H1 (cell line): ENCODE results near the gene MMP25. TPM values are rescaled to one million over a fixed set of nuclear protein-coding genes. Genes with fewer than 3 reads are reported as not detected.

Source experiments
- CTCF ChIA-PET: fragments of 300-600 bp; sonication (Branson Sonifier 250); formaldehyde crosslinking; loops from one replicate; lab custom pipeline; 2021; ENCODE audit not compliant: partially characterized antibody; lab: Charles Lee
- POLR2A ChIA-PET: fragments of 300-600 bp; sonication (Branson Sonifier 250); formaldehyde crosslinking; loops from one replicate; lab custom pipeline; 2021; ENCODE audit warnings: inconsistent platforms; ENCODE audit not compliant: partially characterized antibody; lab: Charles Lee
- DNase-seq, 2 experiments: peaks; one replicate each; pipeline versions ENCODE4 v3.0.0 to v3.0.0-alpha.2; 2010 to 2022; ENCODE audit warnings: low spot score in 2 of 2, low read depth in 1 of 2, mixed read lengths in 1 of 2
- FAIRE-seq: peaks from 2 replicates; lab custom pipeline; 2011; peaks lifted over from hg19 to GRCh38; lab: Jason Lieb, UNC
- H2AFZ ChIP-seq: 2 replicates; pipeline ENCODE4 v1.8.1; 2012; ENCODE audit warnings: low read length, inconsistent platforms
- H2AK5ac ChIP-seq: 2 replicates; pipeline ENCODE4 v1.6.1; 2013; ENCODE audit warnings: low read depth, low read length
- H2BK120ac ChIP-seq: replicated peaks from 2 replicates; pipeline ENCODE3; 2013; ENCODE audit warnings: low read depth, low read length, inconsistent platforms
- H2BK12ac ChIP-seq: 2 replicates; pipeline ENCODE4 v1.6.1; 2013; ENCODE audit warnings: low read depth, low read length
- H2BK15ac ChIP-seq: 2 replicates; pipeline ENCODE4 v1.6.1; 2013; ENCODE audit warnings: low read length
- H2BK20ac ChIP-seq: 2 replicates; pipeline ENCODE4 v1.6.1; 2013; ENCODE audit warnings: low read length
- H2BK5ac ChIP-seq: 2 replicates; pipeline ENCODE4 v1.6.1; 2013; ENCODE audit warnings: low read depth, low read length
- H3K14ac ChIP-seq: 2 replicates; pipeline ENCODE4 v1.6.1; 2013; ENCODE audit warnings: inconsistent platforms; ENCODE audit not compliant: insufficient read length
- H3K18ac ChIP-seq: 2 replicates; pipeline ENCODE4 v1.6.1; 2013; ENCODE audit warnings: low read length; ENCODE audit errors: extremely low read depth
- H3K23ac ChIP-seq: 2 replicates; pipeline ENCODE4 v1.6.1; 2013; ENCODE audit warnings: inconsistent platforms; ENCODE audit not compliant: insufficient read length
- H3K23me2 ChIP-seq: 2 replicates; pipeline ENCODE4 v1.6.1; 2013; ENCODE audit warnings: low read depth, low read length
- H3K27ac ChIP-seq: 2 replicates; pipeline ENCODE4 v1.6.1; 2011; ENCODE audit warnings: low read depth, low read length, inconsistent platforms
- H3K27me3 ChIP-seq, 4 experiments: replicated peaks in 1 of 4; 1 replicate in 1 of 4; 2 replicates in 3 of 4; pipeline versions ENCODE4 v1.6.1 to v1.8.1; 2011 to 2013; ENCODE audit warnings: low read length in 3 of 4, mild to moderate bottlenecking in 3 of 4, inconsistent platforms in 2 of 4, mixed read lengths in 2 of 4, moderate library complexity in 1 of 4; ENCODE audit not compliant: control insufficient read depth in 3 of 4, insufficient read depth in 3 of 4; ENCODE audit errors: extremely low read depth in 1 of 4
- H3K36me3 ChIP-seq, 4 experiments: 2 replicates each; pipeline versions ENCODE4 v1.6.1 to v1.8.1; 2011 to 2013; ENCODE audit warnings: mild to moderate bottlenecking in 4 of 4, low read length in 3 of 4, moderate library complexity in 2 of 4, control low read depth in 1 of 4, inconsistent platforms in 1 of 4; ENCODE audit not compliant: insufficient read depth in 4 of 4, control insufficient read depth in 2 of 4
- H3K4ac ChIP-seq: replicated peaks from 2 replicates; pipeline ENCODE3; 2013; ENCODE audit warnings: low read length, low read depth, mixed read lengths, inconsistent platforms; ENCODE audit not compliant: insufficient read length
- H3K4me1 ChIP-seq, 4 experiments: replicated peaks in 1 of 4; 1 replicate in 1 of 4; 2 replicates in 3 of 4; pipeline versions ENCODE4 v1.6.1 to v1.8.1; 2011 to 2013; ENCODE audit warnings: low read length in 3 of 4, inconsistent platforms in 2 of 4, mixed read lengths in 1 of 4; ENCODE audit not compliant: insufficient read depth in 4 of 4, control insufficient read depth in 3 of 4
- H3K4me2 ChIP-seq, 2 experiments: 2 replicates each; pipeline versions ENCODE4 v1.6.1 to v1.8.1; 2011 to 2013; ENCODE audit warnings: low read depth in 2 of 2, low read length in 2 of 2, control low read depth in 1 of 2, inconsistent platforms in 1 of 2, mild to moderate bottlenecking in 1 of 2; ENCODE audit not compliant: insufficient read depth in 1 of 2
- H3K4me3 ChIP-seq, 4 experiments: fragments of 200-600, 300-600 bp in 1 of 4; sonication (generic), shearing (Covaris generic), sonication (Bioruptor Twin) in 1 of 4; 2 replicates each; pipeline versions ENCODE4 v1.5.1 to v1.8.1; 2011 to 2016; ENCODE audit warnings: low read length in 4 of 4, low read depth in 3 of 4, control low read depth in 2 of 4, inconsistent platforms in 2 of 4, mild to moderate bottlenecking in 2 of 4, mixed read lengths in 1 of 4, moderate library complexity in 1 of 4; ENCODE audit not compliant: insufficient read depth in 2 of 4; ENCODE audit errors: extremely low read depth in 1 of 4
- H3K56ac ChIP-seq: replicated peaks from 2 replicates; pipeline ENCODE3; 2013; ENCODE audit warnings: low read depth, mild to moderate bottlenecking, mixed read lengths, low read length, inconsistent platforms; ENCODE audit not compliant: insufficient read length
- H3K79me1 ChIP-seq: 2 replicates; pipeline ENCODE4 v1.6.1; 2013; ENCODE audit warnings: low read depth, low read length, control low read depth
- H3K79me2 ChIP-seq, 2 experiments: 2 replicates each; pipeline versions ENCODE4 v1.6.1 to v1.8.1; 2012 to 2013; ENCODE audit warnings: low read length in 2 of 2, mild to moderate bottlenecking in 2 of 2, inconsistent platforms in 1 of 2; ENCODE audit not compliant: insufficient read depth in 2 of 2, control insufficient read depth in 1 of 2
- H3K9ac ChIP-seq, 4 experiments: replicated peaks in 1 of 4; 1 replicate in 1 of 4; 2 replicates in 3 of 4; pipeline versions ENCODE4 v1.6.1 to v1.8.1; 2011 to 2013; ENCODE audit warnings: low read depth in 3 of 4, low read length in 3 of 4, control low read depth in 2 of 4, mild to moderate bottlenecking in 2 of 4, moderate library complexity in 2 of 4, inconsistent platforms in 1 of 4; ENCODE audit errors: extremely low read depth in 1 of 4
- H3K9me3 ChIP-seq, 2 experiments: 2 replicates each; pipeline versions ENCODE4 v1.6.1 to v1.8.1; 2012 to 2013; ENCODE audit warnings: mild to moderate bottlenecking in 2 of 2, moderate library complexity in 2 of 2, control low read depth in 1 of 2, inconsistent platforms in 1 of 2, low read depth in 1 of 2, low read length in 1 of 2, mixed read lengths in 1 of 2; ENCODE audit not compliant: insufficient read depth in 2 of 2
- H4K20me1 ChIP-seq, 2 experiments: replicated peaks in 1 of 2; 2 replicates each; pipeline versions ENCODE3 to v1.8.1; 2011 to 2013; ENCODE audit warnings: inconsistent platforms in 2 of 2, low read length in 2 of 2, mild to moderate bottlenecking in 1 of 2; ENCODE audit not compliant: insufficient read depth in 2 of 2, control insufficient read depth in 1 of 2
- H4K5ac ChIP-seq: 2 replicates; pipeline ENCODE4 v1.6.1; 2013; ENCODE audit warnings: low read length, low read depth, mixed read lengths, inconsistent platforms; ENCODE audit not compliant: insufficient read length
- H4K8ac ChIP-seq: 2 replicates; pipeline ENCODE4 v1.8.0; 2013; ENCODE audit warnings: mild to moderate bottlenecking, moderate library complexity, low read length, inconsistent platforms; ENCODE audit not compliant: insufficient read depth; ENCODE audit errors: extremely low read depth
- H4K91ac ChIP-seq: replicated peaks from 2 replicates; pipeline ENCODE3; 2013; ENCODE audit warnings: low read length, mixed read lengths, inconsistent platforms; ENCODE audit not compliant: insufficient read length
- PHF8 ChIP-seq: fragments of 200-600 bp; sonication (generic); conservative IDR thresholded peaks from 2 replicates; pipeline ENCODE4 v1.7.1; 2012; ENCODE audit warnings: low read depth, mild to moderate bottlenecking, inconsistent platforms, low read length, moderate library complexity
- POLR2AphosphoS5 ChIP-seq: IDR thresholded peaks from 2 replicates; pipeline ENCODE4 v1.6.1; 2011; ENCODE audit warnings: low read depth, low read length
- WGBS, 2 experiments: shearing (Covaris generic) in 1 of 2; methylation state at CpG; one replicate each; pipeline versions ENCODE4 v1.1.6 to v1.1.7; 2013 to 2015; ENCODE audit warnings: low lambda C conversion rate in 2 of 2, mixed read lengths in 2 of 2, inconsistent platforms in 1 of 2, low coverage in 1 of 2, missing lambda C conversion rate in 1 of 2; ENCODE audit not compliant: insufficient replicate concordance in 2 of 2, insufficient coverage in 1 of 2, insufficient read length in 1 of 2; ENCODE audit errors: extremely low coverage in 1 of 2, missing lambda C conversion rate in 1 of 2; 5-methylcytosine and 5-hydroxymethylcytosine counted together
- polyA plus RNA-seq, 7 experiments: library from polyadenylated mRNA; depleted of rRNA in 3 of 7; stranded (reverse) in 5 of 7; unstranded in 2 of 7; fragments of >200 nt in 5 of 7; fragments of 200-250 nt in 2 of 7; gene quantifications; 1 replicate in 5 of 7; 2 replicates in 1 of 7; 4 replicates in 1 of 7; pipeline versions ENCODE4 v1.2.1 to v1.2.3, GENCODE V29; 2011 to 2013; ENCODE audit warnings: missing spikeins in 2 of 7, mixed read lengths in 2 of 7
- total RNA-seq: library from RNA; stranded (reverse); fragmentation: NEBNext Ultra II Directional; extraction: Animal tissue kit (Norgen Biotek cat#: 25700); gene quantifications from 2 replicates; pipeline ENCODE4 v1.2.1, GENCODE V29; 2021

MMP25 gene
- total and polyA plus RNA-seq, 2 of the 8 experiments (the other 6 are each of a cell fraction or from before 2014, with no cell fraction given) = 7.7 to 26.7 TPM

DNA sequence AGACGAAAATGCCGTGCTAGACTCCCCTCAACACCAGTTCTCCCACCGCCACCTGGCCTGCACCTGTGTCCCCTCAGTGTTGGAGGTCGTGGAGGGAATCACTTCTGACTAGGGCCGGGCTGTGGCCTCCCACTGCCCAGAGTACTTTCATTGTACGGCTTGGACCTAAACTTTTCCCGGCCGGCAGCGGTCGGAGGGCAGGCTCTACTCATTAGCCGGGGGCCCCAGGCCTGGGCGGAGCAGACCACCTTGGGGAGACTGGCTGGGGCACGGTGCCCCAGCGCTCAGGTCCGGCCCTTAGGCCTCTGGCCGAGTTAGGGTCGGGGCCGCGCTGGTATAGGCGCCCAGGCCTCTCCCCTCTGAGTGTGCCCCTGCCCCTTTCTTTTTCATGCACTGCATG lies 29.0 kb upstream of the MMP25 start:
- Histone ChIP-seq H4K20me1 (peaks cover 16 to 32% of the 10 kb centered on the region in 2 experiments), H3K4ac (peak overlapping the region; percentile 98)

More for the DNA sequence above, 29.0 kb upstream of the MMP25 start:
- Histone ChIP-seq H3K56ac (peak overlapping the region; percentile 67), H2AFZ (no peak overlapping the region), H2BK12ac (peak overlapping the region; percentile 90; the same call in 1 of the 2 replicates), H3K27ac (peak overlapping the region; percentile 96), H2BK15ac (peak overlapping the region; percentile 88; the same call in 1 of the 2 replicates), H2BK120ac (no peak overlapping the region), H4K5ac (peak overlapping the region; percentile 86), H3K23me2 (peaks cover 23% of the 10 kb centered on the region), H3K18ac (peak overlapping the region; percentile 83), H3K9me3 (no peaks in the 10 kb centered on the region), H3K4me2 (peak overlapping the region; percentile 66 to 76), H3K79me1 (peaks cover 11% of the 10 kb centered on the region; the same call in 1 of the 2 replicates), H2BK20ac (no peak overlapping the region; the same call in 1 of the 2 replicates), H4K91ac (peak overlapping the region; percentile 77), H3K79me2 (peaks cover 11 to 32% of the 10 kb centered on the region in 2 experiments), H2AK5ac (no peak overlapping the region), H3K4me1 (peaks cover 8 to 42% (median 35%) of the 10 kb centered on the region in 4 experiments), H2BK5ac (peak overlapping the region; percentile 99), H3K9ac (peak overlapping the region; percentile 86 to 90 (median 87)), H3K4me3 (peak overlapping the region; percentile 58 to 96 (median 92)), H3K14ac (no peak overlapping the region), H3K27me3 (no peaks in the 10 kb centered on the region), H4K8ac (peak overlapping the region; percentile 81), H3K23ac (no peak overlapping the region), H3K36me3 (peaks cover 6 to 24% (median 12%) of the 10 kb centered on the region in 4 experiments; a peak in 7 of 8 replicates)
- WGBS, 2 experiments = 2% methylated on average over 20 of the region's 20 CpGs; no CpG with 5 or more reads in 1 of the 2 experiments
- peak; percentile 59; the same call in 1 of the 2 replicates for TF ChIP-seq POLR2AphosphoS5
- no peak for TF ChIP-seq PHF8
- DNase-seq (no peak), FAIRE-seq (no peak)
- ChIA-PET POLR2A (interaction anchor here (0.9 to 35.7 kb wide), 10 partner anchors 0 to 110 kb away, joined by 3 to 1808 read pairs (median 26); partner anchors contain the start of genes BICDL2, CLDN6, CLDN9 and HCFC1R1), CTCF (interaction anchor here (1.1 to 23.8 kb wide), 4 partner anchors 13 to 112 kb away, joined by 4 to 639 read pairs (median 112); partner anchors contain the start of genes CLDN9 and KREMEN2)
